ENCODE results near the gene DOCK6.

The DOCK6 gene

DNA sequence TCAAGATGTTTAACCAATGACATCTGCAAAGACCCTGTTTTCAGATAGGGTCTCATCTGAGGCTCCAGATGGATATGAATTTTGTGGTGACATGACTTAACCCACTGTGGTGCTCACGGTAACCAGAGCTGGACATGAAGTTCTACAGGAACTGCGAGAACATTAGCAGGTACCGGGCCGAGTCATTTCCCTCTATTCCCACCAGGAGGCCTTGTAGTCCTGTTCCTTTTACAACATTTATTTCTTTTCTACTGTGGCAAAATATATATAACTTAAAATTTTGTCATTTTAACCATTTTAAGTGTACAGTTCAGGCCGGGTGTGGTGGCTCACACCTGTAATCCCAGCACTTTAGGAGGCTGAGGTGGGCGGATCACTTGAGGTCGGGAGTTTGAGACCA is 26.0 kb upstream of the DOCK6 start:
- no peaks in the 10 kb centered on the region for H3K36me3 ChIP-seq (ENCODE audit: insufficient read depth, low read length)
- H2AFZ ChIP-seq (ENCODE audit: low read depth, low read length) = no peak overlapping the region
- no peaks in the 10 kb centered on the region for H3K9me3 ChIP-seq (ENCODE audit: low read length)
- no peak overlapping the region for H3K4me3 ChIP-seq (ENCODE audit: low read length)
- no peaks in the 10 kb centered on the region for H3K4me1 ChIP-seq (ENCODE audit: insufficient read depth, low read length)
- H3K27me3 ChIP-seq (ENCODE audit: insufficient read depth, low read length) = no peaks in the 10 kb centered on the region

DNA sequence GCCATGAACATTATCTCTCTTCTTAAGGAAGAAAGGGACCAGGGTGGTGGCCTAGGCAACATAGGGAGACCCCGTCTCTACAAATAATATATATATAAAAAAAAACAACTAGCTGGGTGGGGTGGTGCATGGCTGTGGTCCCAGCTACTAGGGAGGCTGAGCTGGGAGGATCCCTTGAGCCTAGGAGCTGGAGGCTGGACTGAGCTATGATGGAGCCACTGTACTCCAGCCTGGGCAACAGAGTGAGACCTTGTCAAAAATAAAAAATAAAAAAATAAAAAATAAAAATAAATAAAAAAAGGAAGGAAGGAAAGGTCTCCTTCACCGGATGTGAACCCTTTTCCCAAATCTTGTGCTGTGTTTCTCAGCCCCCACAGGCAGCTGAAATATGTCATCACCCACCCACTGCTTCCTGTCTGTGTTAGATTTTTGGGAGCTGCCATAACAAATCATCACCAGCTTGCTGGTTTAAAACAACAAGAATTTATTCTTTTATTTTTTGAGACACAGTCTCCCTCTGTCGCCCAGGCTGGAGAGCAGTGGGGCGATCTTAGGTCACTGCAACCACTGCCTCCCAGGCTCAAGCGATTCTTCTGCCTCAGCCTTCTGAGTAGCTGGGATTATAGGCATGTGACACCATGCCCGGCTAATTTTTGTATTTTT is 24.1 kb upstream of the DOCK6 start:
- Histone ChIP-seq H3K4me1 (ENCODE audit: insufficient read depth, low read length) (no peaks in the 10 kb centered on the region), H3K4me3 (ENCODE audit: low read length) (no peak overlapping the region), H3K27me3 (ENCODE audit: insufficient read depth, low read length) (no peaks in the 10 kb centered on the region), H2AFZ (ENCODE audit: low read depth, low read length) (no peak overlapping the region), H3K36me3 (ENCODE audit: insufficient read depth, low read length) (no peaks in the 10 kb centered on the region), H3K9me3 (ENCODE audit: low read length) (no peaks in the 10 kb centered on the region)

DNA sequence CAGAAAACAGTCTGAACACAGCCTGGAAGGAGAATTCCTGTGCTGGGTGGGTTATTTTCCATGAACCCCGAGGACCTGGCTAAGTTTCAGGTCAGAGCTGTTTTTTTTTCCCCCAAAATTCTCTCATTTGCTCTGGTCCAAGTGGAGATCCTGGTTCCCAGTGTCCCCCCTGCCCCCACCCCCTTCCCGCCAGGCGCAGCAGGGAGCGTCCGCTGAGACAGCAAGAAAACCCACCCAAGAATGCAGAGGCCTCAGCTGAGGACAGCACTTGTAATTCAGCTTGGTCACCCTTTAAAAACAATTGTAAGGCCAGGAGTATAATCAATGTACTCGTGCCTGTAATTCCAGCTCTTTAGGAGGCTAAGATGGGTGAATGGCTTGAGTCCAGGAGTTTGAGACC is 22.2 kb upstream of the DOCK6 start:
- H3K4me1 ChIP-seq (ENCODE audit: insufficient read depth, low read length) = peaks cover under 1% of the 10 kb centered on the region
- H3K36me3 ChIP-seq (ENCODE audit: insufficient read depth, low read length) = no peaks in the 10 kb centered on the region
- no peaks in the 10 kb centered on the region for H3K27me3 ChIP-seq (ENCODE audit: insufficient read depth, low read length)
- no peaks in the 10 kb centered on the region for H3K9me3 ChIP-seq (ENCODE audit: low read length)
- no peak overlapping the region for H2AFZ ChIP-seq (ENCODE audit: low read depth, low read length)
- H3K4me3 ChIP-seq (ENCODE audit: low read length) = no peak overlapping the region

DNA sequence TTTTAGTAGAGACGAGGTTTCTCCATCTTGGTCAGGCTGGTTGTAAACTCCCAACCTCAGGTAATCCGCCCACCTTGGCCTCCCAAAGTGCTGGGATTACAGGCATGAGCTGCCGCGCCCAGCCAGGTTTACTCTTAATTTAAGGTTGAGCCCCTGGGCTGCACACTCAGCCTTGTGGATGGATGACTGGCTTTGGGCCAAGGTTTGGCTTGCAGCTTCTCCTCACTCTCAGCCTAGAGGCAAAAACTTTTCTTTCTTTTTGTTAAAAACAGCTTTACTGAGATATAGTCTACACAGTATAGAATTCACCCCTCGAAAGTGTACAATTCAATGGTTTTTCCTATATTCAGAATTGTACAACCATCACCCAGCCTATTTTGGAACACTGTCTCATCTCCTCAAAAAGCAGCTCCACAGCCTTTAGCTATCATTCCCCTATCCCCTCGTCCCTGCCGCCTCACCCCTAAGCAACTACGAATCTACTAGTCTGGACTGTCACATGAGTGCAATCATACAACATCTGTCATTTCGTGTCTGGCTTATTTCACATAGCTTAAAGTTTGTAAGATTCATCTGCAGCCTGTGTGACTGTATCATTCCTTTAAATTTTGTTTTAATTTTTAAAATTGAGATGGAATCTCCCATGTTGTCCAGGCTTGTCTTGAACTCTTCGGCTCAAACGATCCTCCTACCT is 19.2 kb upstream of the DOCK6 start:
- no peaks in the 10 kb centered on the region for H3K27me3 ChIP-seq (ENCODE audit: insufficient read depth, low read length)
- H2AFZ ChIP-seq (ENCODE audit: low read depth, low read length) = no peak overlapping the region
- H3K9me3 ChIP-seq (ENCODE audit: low read length) = no peaks in the 10 kb centered on the region
- H3K4me3 ChIP-seq (ENCODE audit: low read length) = no peak overlapping the region
- H3K36me3 ChIP-seq (ENCODE audit: insufficient read depth, low read length) = no peaks in the 10 kb centered on the region
- peaks cover 5% of the 10 kb centered on the region for H3K4me1 ChIP-seq (ENCODE audit: insufficient read depth, low read length)

DNA sequence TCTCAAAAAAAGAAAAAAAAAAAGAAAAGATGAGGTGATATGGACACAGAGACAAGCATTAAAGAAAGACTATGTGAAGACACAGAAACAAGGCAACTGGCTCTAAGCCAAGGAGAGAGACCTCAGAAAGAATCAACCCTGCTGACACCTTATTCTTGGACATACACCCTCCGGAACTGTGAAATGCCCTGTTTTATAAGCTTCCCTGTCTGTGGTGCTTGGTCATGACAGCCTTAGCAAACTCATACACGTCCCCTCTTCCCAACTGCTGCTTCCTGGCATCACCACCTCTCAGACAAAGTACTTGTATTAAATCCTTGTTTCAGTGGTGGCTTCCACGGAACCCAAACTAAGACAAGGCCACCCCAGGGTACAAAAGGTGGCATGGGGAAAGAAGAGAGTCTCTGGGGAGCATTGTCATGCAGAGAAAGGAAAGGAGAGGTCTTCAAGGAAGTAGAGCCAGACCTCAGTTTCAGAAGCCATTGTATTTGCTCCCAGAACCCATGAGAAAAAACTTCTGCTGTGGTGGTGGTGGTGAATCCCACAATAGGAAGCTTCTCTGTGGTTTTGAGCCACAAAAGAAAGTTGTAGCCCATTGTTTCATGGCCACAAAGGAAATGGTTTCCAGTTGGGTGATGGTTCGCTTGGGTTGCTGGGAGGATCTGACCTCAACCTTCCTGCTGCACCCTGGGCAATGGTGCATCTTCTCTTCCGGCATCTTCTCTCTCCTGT is 17.3 kb upstream of the DOCK6 start:
- H3K36me3 ChIP-seq (ENCODE audit: insufficient read depth, low read length) = no peaks in the 10 kb centered on the region
- H3K4me1 ChIP-seq (ENCODE audit: insufficient read depth, low read length) = peaks cover 10% of the 10 kb centered on the region
- no peaks in the 10 kb centered on the region for H3K27me3 ChIP-seq (ENCODE audit: insufficient read depth, low read length)
- no peaks in the 10 kb centered on the region for H3K9me3 ChIP-seq (ENCODE audit: low read length)
- no peak overlapping the region for H2AFZ ChIP-seq (ENCODE audit: low read depth, low read length)
- H3K4me3 ChIP-seq (ENCODE audit: low read length) = no peak overlapping the region

DNA sequence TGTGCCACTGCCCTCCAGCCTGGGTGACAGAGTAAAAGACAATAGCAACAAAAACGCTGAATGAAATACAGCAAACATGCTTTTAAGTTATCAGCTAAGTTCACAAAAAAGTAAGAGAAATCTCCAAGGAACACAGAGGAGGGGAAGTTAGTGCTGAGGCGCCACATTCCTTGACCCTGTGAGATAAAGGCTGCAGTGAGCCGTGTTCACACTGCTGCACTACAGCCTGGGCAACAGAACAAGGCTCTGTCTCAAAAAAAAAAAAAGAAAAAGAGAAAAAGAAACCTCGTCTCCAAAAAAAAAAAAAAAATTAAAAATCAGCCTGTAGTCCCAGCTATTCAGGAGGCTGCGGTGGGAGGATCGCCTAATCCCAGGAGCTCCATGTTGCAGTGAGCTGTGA is 16.3 kb upstream of the DOCK6 start:
- Histone ChIP-seq H3K4me1 (ENCODE audit: insufficient read depth, low read length) (peaks cover 10% of the 10 kb centered on the region), H3K27me3 (ENCODE audit: insufficient read depth, low read length) (no peaks in the 10 kb centered on the region), H3K36me3 (ENCODE audit: insufficient read depth, low read length) (no peaks in the 10 kb centered on the region), H3K9me3 (ENCODE audit: low read length) (no peaks in the 10 kb centered on the region), H3K4me3 (ENCODE audit: low read length) (no peak overlapping the region), H2AFZ (ENCODE audit: low read depth, low read length) (no peak overlapping the region)

DNA sequence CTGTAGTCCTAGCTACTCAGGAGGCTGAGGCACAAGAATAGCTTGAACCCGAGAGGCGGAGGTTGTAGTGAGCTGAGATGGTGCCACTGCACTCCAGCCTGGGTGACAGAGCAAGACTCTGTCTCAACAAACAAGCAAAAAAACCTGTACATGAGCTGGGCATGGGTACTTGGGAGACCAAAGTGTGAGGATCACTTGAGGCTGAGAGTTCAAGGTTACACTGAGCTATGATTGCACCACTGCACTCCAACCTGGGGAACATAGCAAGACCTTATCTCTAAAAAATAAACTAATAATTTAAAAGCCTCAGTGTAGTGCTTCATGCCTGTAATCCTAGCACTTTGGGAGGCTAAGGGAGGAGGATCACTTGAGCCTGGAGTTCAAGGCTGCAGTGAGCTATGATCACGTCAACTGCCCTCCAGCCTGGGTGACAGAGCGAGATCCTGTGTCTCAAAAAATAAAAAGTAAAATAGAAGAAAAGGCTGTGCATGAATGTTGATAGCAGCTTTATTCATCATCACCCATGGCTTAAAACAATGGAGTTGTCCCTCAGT is 12.3 kb upstream of the DOCK6 start:
- H3K36me3 ChIP-seq (ENCODE audit: insufficient read depth, low read length) = no peaks in the 10 kb centered on the region
- no peaks in the 10 kb centered on the region for H3K27me3 ChIP-seq (ENCODE audit: insufficient read depth, low read length)
- no peak overlapping the region for H2AFZ ChIP-seq (ENCODE audit: low read depth, low read length)
- peaks cover 10% of the 10 kb centered on the region for H3K4me1 ChIP-seq (ENCODE audit: insufficient read depth, low read length)
- H3K4me3 ChIP-seq (ENCODE audit: low read length) = no peak overlapping the region
- no peaks in the 10 kb centered on the region for H3K9me3 ChIP-seq (ENCODE audit: low read length)

DNA sequence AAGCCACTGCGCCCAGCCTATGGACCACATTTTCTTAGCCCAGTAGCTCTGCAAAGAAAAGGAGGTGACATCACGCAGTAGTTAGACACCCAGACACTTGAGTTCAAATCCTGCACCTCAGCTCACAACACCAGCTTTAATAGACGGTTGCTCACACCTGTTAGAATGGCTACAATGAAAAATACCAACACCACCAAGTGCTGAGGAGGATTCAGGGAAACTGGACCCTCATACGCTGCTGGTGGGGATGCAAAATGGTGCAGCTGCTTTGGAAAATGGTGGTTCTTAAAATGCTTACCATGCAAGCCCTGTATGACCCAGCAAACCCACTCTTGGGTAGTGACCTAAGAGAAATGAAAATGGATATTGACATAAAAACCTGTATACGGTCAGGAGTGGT is 11.7 kb upstream of the DOCK6 start:
- Histone ChIP-seq H3K27me3 (ENCODE audit: insufficient read depth, low read length) (no peaks in the 10 kb centered on the region), H3K36me3 (ENCODE audit: insufficient read depth, low read length) (no peaks in the 10 kb centered on the region), H3K9me3 (ENCODE audit: low read length) (no peaks in the 10 kb centered on the region), H3K4me3 (ENCODE audit: low read length) (no peak overlapping the region), H3K4me1 (ENCODE audit: insufficient read depth, low read length) (peaks cover 12% of the 10 kb centered on the region), H2AFZ (ENCODE audit: low read depth, low read length) (no peak overlapping the region)

DNA sequence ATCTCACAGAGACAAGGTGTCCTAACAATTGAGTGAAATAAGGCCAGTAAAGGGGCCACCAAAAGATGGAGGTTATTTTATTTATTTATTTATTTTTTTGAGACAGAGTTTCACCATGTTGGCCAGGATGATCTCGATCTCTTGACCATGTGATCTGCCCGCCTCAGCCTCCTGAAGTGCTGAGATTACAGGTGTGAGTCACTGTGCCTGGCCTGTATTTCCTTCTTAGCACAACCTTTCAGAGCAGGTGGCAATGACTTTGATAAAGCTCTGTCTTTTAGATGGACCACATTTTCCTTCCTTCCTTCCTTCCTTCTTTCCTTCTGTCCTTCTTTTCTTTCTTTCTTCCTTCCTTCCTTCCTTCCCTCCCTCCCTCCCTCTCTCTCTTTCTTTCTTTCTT is 11.0 kb upstream of the DOCK6 start:
- peaks cover 10% of the 10 kb centered on the region for H3K4me1 ChIP-seq (ENCODE audit: insufficient read depth, low read length)
- no peaks in the 10 kb centered on the region for H3K36me3 ChIP-seq (ENCODE audit: insufficient read depth, low read length)
- H3K27me3 ChIP-seq (ENCODE audit: insufficient read depth, low read length) = no peaks in the 10 kb centered on the region
- H3K9me3 ChIP-seq (ENCODE audit: low read length) = no peaks in the 10 kb centered on the region
- no peak overlapping the region for H2AFZ ChIP-seq (ENCODE audit: low read depth, low read length)
- H3K4me3 ChIP-seq (ENCODE audit: low read length) = no peak overlapping the region

DNA sequence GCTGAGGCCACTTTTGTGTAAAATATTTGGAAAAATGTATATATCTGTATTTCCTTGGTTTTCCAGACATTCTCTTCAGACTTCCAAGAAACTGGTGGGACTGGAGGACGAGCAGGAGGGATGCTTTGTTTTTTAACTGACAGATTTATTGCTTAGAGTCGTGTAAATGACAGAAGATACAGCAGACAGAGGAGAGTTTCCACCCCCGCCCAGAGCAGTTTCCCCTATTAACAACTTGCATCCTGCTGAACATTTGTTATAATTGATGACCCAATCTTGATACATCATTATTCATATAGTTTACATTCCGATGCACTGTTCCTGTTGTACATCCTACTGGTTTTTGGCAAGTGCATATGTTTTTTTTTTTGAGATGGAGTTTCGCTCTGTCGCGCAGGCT is 7.1 kb upstream of the DOCK6 start:
- Histone ChIP-seq H3K4me3 (ENCODE audit: low read length) (no peak overlapping the region), H2AFZ (ENCODE audit: low read depth, low read length) (no peak overlapping the region), H3K27me3 (ENCODE audit: insufficient read depth, low read length) (no peaks in the 10 kb centered on the region), H3K36me3 (ENCODE audit: insufficient read depth, low read length) (no peaks in the 10 kb centered on the region), H3K4me1 (ENCODE audit: insufficient read depth, low read length) (peaks cover 5% of the 10 kb centered on the region), H3K9me3 (ENCODE audit: low read length) (no peaks in the 10 kb centered on the region)

DNA sequence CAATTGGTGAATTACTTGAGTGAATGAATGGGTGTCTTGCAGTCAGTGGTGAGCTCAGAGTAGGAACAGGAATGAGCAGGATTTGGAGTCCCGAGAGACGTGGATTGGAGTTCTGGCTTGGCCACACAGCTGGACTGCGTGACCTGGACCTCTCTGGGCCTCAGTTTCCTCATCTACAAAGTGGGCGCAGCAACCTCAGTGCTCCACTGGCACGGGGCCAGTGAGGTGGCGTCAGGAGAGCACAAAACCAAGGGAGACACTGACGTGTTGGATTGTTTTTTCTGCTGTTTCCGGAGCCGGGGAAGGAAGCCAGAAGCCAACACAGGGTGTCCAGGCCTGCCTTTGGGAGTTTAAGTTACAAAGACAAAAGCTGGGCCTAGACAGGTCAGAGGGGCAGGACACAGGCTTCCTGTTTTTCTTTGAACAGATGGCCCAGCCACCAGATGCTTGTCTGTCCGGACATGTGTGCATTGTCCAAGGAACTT is 6.5 kb upstream of the DOCK6 start:
- peaks cover 5% of the 10 kb centered on the region for H3K4me1 ChIP-seq (ENCODE audit: insufficient read depth, low read length)
- H3K4me3 ChIP-seq (ENCODE audit: low read length) = no peak overlapping the region
- no peaks in the 10 kb centered on the region for H3K9me3 ChIP-seq (ENCODE audit: low read length)
- no peaks in the 10 kb centered on the region for H3K36me3 ChIP-seq (ENCODE audit: insufficient read depth, low read length)
- H2AFZ ChIP-seq (ENCODE audit: low read depth, low read length) = no peak overlapping the region
- H3K27me3 ChIP-seq (ENCODE audit: insufficient read depth, low read length) = no peaks in the 10 kb centered on the region

DNA sequence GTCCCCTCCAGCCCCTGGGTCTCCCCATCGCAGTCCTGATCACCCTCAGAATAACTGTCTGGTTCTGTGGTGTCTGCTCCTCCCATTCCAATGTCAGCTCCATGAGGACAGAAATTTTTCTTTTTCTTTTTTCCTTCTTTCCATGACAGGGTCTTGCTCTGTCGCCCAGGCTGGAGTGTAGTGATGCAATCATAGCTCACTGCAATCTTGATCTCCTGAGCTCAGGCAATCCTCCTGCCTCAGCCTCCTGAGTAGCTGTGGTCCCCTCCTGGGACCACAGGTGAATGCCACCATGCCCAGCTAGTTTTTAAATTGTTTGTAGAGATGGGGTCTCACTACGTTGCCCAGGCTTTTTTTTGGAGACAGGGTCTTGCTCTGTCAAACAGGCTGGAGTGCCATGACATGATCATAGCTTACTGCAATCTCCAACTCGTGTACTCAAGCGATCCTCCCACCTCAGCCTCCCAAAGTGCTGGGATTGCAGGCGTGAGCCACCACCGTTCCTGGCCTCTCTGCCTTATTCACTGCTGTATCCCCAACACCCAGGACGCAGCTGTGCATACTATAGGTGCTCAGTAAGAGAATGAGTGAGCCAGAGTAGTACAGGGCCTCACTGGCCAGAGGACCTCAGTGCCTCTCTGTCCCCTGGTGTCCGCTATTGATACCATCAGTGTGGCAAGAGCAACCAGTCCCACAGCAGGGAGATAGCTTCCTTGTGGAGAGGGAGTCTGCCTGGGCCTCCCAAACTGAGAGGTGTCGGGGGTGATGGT is 5.2 kb upstream of the DOCK6 start:
- H2AFZ ChIP-seq (ENCODE audit: low read depth, low read length) = no peak overlapping the region
- H3K4me1 ChIP-seq (ENCODE audit: insufficient read depth, low read length) = peaks cover 5% of the 10 kb centered on the region
- no peaks in the 10 kb centered on the region for H3K9me3 ChIP-seq (ENCODE audit: low read length)
- no peak overlapping the region for H3K4me3 ChIP-seq (ENCODE audit: low read length)
- H3K27me3 ChIP-seq (ENCODE audit: insufficient read depth, low read length) = no peaks in the 10 kb centered on the region
- H3K36me3 ChIP-seq (ENCODE audit: insufficient read depth, low read length) = no peaks in the 10 kb centered on the region

Data from neuron (in vitro differentiated cells).